IMR-90 (cell line): Measurements from ENCODE around the gene HYCC1.

Experiments used
- BHLHE40 ChIP-seq: fragments of 150-350 bp; IDR thresholded peaks from 2 replicates; pipeline ENCODE4 v1.6.1; 2016; ENCODE audit warnings: mild to moderate bottlenecking, low read depth, low read length
- CEBPB ChIP-seq: IDR thresholded peaks from 2 replicates; pipeline ENCODE4 v1.6.1; 2012; ENCODE audit warnings: low read depth, low read length, improper control_type of control experiment
- MAFK ChIP-seq: IDR thresholded peaks from 2 replicates; pipeline ENCODE4 v1.6.1; 2012; ENCODE audit warnings: low read depth, low read length, improper control_type of control experiment
- MAZ ChIP-seq: IDR thresholded peaks from 2 replicates; pipeline ENCODE4 v1.6.1; 2012; ENCODE audit warnings: low read depth, mild to moderate bottlenecking, low read length, improper control_type of control experiment, moderate library complexity, borderline replicate concordance
- MXI1 ChIP-seq: IDR thresholded peaks from 2 replicates; pipeline ENCODE4 v1.6.1; 2012; ENCODE audit warnings: low read depth, mild to moderate bottlenecking, low read length, moderate library complexity, borderline replicate concordance
- POLR2A ChIP-seq: IDR thresholded peaks from 2 replicates; pipeline ENCODE4 v1.6.1; 2012; ENCODE audit warnings: mild to moderate bottlenecking, low read depth, low read length
- RAD21 ChIP-seq: IDR thresholded peaks from 2 replicates; pipeline ENCODE4 v1.6.1; 2012; ENCODE audit warnings: low read length, improper control_type of control experiment
- RCOR1 ChIP-seq: IDR thresholded peaks from 2 replicates; pipeline ENCODE4 v1.6.1; 2012; ENCODE audit warnings: mild to moderate bottlenecking, low read length, improper control_type of control experiment; ENCODE audit not compliant: insufficient replicate concordance
- SMC3 ChIP-seq: fragments of 150-350 bp; IDR thresholded peaks from 2 replicates; pipeline ENCODE4 v1.6.1; 2016; ENCODE audit warnings: low read depth, mild to moderate bottlenecking, antibody characterized with exemption, low read length, moderate library complexity
- USF2 ChIP-seq: fragments of 150-350 bp; IDR thresholded peaks from 2 replicates; pipeline ENCODE4 v1.6.1; 2017; ENCODE audit warnings: mild to moderate bottlenecking, antibody characterized with exemption, low read length, low read depth
- TF ChIP-seq, protein P1 (sequence below): conservative IDR thresholded peaks from 2 replicates; pipeline ENCODE4 v1.5.1; 2012; ENCODE audit warnings: mild to moderate bottlenecking, low read depth, low read length, improper control_type of control experiment
- TF ChIP-seq, protein P2 (sequence below): fragments of 150-350 bp; IDR thresholded peaks from 2 replicates; pipeline ENCODE4 v1.6.1; 2016; ENCODE audit warnings: low read depth, mild to moderate bottlenecking, low read length, moderate library complexity, borderline replicate concordance

DNA sequence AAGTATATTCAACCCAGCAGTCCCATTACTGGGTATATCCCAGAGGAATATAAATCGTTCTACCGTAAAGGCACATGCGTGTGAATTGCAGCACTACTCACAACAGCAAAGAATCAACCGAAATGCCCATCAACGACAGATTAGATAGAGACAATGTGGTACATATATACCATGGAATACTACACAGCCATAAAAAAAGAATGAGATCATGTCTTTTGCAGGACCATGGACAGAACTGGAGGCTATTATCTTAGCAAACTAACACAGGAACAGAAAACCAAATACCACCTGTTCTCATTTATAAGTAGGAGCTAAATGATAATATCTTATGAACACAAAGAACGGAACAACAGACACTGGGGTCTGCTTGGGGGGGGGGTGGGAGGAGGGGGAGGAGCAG is 47.4 kb upstream of the HYCC1 start:
- TF ChIP-seq, protein P1, sequence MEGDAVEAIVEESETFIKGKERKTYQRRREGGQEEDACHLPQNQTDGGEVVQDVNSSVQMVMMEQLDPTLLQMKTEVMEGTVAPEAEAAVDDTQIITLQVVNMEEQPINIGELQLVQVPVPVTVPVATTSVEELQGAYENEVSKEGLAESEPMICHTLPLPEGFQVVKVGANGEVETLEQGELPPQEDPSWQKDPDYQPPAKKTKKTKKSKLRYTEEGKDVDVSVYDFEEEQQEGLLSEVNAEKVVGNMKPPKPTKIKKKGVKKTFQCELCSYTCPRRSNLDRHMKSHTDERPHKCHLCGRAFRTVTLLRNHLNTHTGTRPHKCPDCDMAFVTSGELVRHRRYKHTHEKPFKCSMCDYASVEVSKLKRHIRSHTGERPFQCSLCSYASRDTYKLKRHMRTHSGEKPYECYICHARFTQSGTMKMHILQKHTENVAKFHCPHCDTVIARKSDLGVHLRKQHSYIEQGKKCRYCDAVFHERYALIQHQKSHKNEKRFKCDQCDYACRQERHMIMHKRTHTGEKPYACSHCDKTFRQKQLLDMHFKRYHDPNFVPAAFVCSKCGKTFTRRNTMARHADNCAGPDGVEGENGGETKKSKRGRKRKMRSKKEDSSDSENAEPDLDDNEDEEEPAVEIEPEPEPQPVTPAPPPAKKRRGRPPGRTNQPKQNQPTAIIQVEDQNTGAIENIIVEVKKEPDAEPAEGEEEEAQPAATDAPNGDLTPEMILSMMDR = no peak
- TF ChIP-seq RCOR1 (no peak), POLR2A (no peak), MXI1 (no peak), RAD21 (no peak), SMC3 (no peak), CEBPB (no peak), USF2 (no peak), MAZ (no peak), MAFK (no peak), BHLHE40 (no peak)
- TF ChIP-seq, protein P2, sequence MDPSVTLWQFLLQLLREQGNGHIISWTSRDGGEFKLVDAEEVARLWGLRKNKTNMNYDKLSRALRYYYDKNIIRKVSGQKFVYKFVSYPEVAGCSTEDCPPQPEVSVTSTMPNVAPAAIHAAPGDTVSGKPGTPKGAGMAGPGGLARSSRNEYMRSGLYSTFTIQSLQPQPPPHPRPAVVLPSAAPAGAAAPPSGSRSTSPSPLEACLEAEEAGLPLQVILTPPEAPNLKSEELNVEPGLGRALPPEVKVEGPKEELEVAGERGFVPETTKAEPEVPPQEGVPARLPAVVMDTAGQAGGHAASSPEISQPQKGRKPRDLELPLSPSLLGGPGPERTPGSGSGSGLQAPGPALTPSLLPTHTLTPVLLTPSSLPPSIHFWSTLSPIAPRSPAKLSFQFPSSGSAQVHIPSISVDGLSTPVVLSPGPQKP = no peak
